HepG2 (cell line): ENCODE data around the gene ENAH. TPM values are rescaled to one million over a fixed set of nuclear protein-coding genes. Genes with fewer than 3 reads are reported as not detected.

Experiments used
- ARNT2 ChIP-seq: sonication (generic); formaldehyde crosslinking; IDR thresholded peaks from 2 replicates; pipeline ENCODE4 v1.8.0; 2022; ENCODE audit warnings: mild to moderate bottlenecking, low read depth, missing genetic modification reagents, moderate library complexity
- KIAA2018 ChIP-seq: sonication (generic); formaldehyde crosslinking; IDR thresholded peaks from 2 replicates; pipeline ENCODE4 v1.5.0; 2020; ENCODE audit warnings: mild to moderate bottlenecking, missing genetic modification reagents, borderline replicate concordance
- MLLT10 ChIP-seq: sonication (generic); formaldehyde crosslinking; IDR thresholded peaks from 2 replicates; pipeline ENCODE4 v1.4.0; 2020; ENCODE audit warnings: missing genetic modification reagents
- NR2F1 ChIP-seq, 2 experiments: fragments of 450-650 bp in 1 of 2; formaldehyde crosslinking in 1 of 2; IDR thresholded peaks; 2 replicates each; pipeline versions ENCODE4 v1.5.0 to v1.6.1; 2016 to 2020; ENCODE audit warnings: mild to moderate bottlenecking in 1 of 2, missing compliant biosample characterization in 1 of 2, missing genetic modification reagents in 1 of 2, moderate library complexity in 1 of 2
- PHF20 ChIP-seq: sonication (generic); formaldehyde crosslinking; IDR thresholded peaks from 2 replicates; pipeline ENCODE4 v1.5.0; 2020; ENCODE audit warnings: mild to moderate bottlenecking, missing genetic modification reagents
- RFXANK ChIP-seq: IDR thresholded peaks from 2 replicates; pipeline ENCODE4 v1.6.1; 2016
- SCMH1 ChIP-seq: sonication (generic); formaldehyde crosslinking; IDR thresholded peaks from 2 replicates; pipeline ENCODE4 v1.9.0; 2021; ENCODE audit warnings: missing genetic modification reagents, mild to moderate bottlenecking, borderline replicate concordance
- SNAPC2 ChIP-seq: sonication (generic); formaldehyde crosslinking; IDR thresholded peaks from 2 replicates; pipeline ENCODE4 v1.8.1; 2022; ENCODE audit warnings: mild to moderate bottlenecking, missing genetic modification reagents
- SRY ChIP-seq: sonication (generic); formaldehyde crosslinking; IDR thresholded peaks from 2 replicates; pipeline ENCODE4 v1.8.0; 2022; ENCODE audit warnings: mild to moderate bottlenecking, missing genetic modification reagents
- ZKSCAN1 ChIP-seq: fragments of 150-350 bp; IDR thresholded peaks from 2 replicates; pipeline ENCODE4 v1.6.1; 2014; ENCODE audit warnings: low read length
- ZNF143 ChIP-seq: sonication (generic); formaldehyde crosslinking; IDR thresholded peaks from 2 replicates; pipeline ENCODE4 v1.4.0; 2020; ENCODE audit warnings: missing genetic modification reagents
- ZNF354B ChIP-seq: sonication (generic); formaldehyde crosslinking; IDR thresholded peaks from 2 replicates; pipeline ENCODE4 v1.8.0; 2022; ENCODE audit warnings: mild to moderate bottlenecking, missing genetic modification reagents
- ZNF543 ChIP-seq: sonication (generic); formaldehyde crosslinking; IDR thresholded peaks from 2 replicates; pipeline ENCODE4 v1.4.0; 2020; ENCODE audit warnings: mild to moderate bottlenecking, missing genetic modification reagents
- ZNF646 ChIP-seq: sonication (generic); formaldehyde crosslinking; IDR thresholded peaks from 2 replicates; pipeline ENCODE4 v1.9.0; 2021; ENCODE audit warnings: mild to moderate bottlenecking, missing genetic modification reagents
- ZNF776 ChIP-seq: sonication (generic); formaldehyde crosslinking; IDR thresholded peaks from 2 replicates; pipeline ENCODE4 v1.4.0; 2020; ENCODE audit warnings: mild to moderate bottlenecking, missing genetic modification reagents
- ZNF792 ChIP-seq: IDR thresholded peaks from 2 replicates; pipeline ENCODE4 v1.6.1; 2016
- ZSCAN22 ChIP-seq: sonication (generic); formaldehyde crosslinking; IDR thresholded peaks from 2 replicates; pipeline ENCODE4 v1.4.0; 2020; ENCODE audit warnings: mild to moderate bottlenecking, missing genetic modification reagents
- ZSCAN25 ChIP-seq: sonication (generic); formaldehyde crosslinking; IDR thresholded peaks from 2 replicates; pipeline ENCODE4 v1.8.0; 2022; ENCODE audit warnings: mild to moderate bottlenecking, missing genetic modification reagents
- polyA plus RNA-seq, 8 experiments: library from polyadenylated mRNA; depleted of rRNA in 3 of 8; stranded (reverse) in 7 of 8; unstranded in 1 of 8; fragments of >200 nt; fragmentation: Illumina TruSeq in 4 of 8; extraction: Trizol in 4 of 8; gene quantifications; 2 replicates each; pipeline versions ENCODE4 v1.2.1 to v1.2.3, GENCODE V29; 2011 to 2016; ENCODE audit warnings: low read depth in 4 of 8, missing spikeins in 1 of 8, mixed read lengths in 1 of 8; ENCODE audit not compliant: insufficient read depth in 1 of 8
- total RNA-seq, 5 experiments: library from RNA; depleted of rRNA; stranded (reverse); fragments of >200 nt; fragmentation: Illumina TruSeq; extraction: Trizol; gene quantifications; 2 replicates each; pipeline ENCODE4 v1.2.3, GENCODE V29; 2016; ENCODE audit warnings: low read depth in 1 of 5

The ENAH gene
- total and polyA plus RNA-seq, 2 of the 13 experiments (the other 11 are each of a cell fraction or from before 2014, with no cell fraction given), result 22.1 to 58.3 TPM

GRCh38 chr1:225694151-225694603, 41.3 kb upstream of the ENAH start (continued):
- TF ChIP-seq KIAA2018 (CRISPR knock-in tag) (no peak), ZSCAN25 (CRISPR knock-in tag) (no peak), PHF20 (no peak), ARNT2 (CRISPR knock-in tag) (no peak), ZNF646 (CRISPR knock-in tag) (no peak), ZSCAN22 (CRISPR knock-in tag) (no peak), NR2F1 (CRISPR knock-in tag; IDR thresholded peaks at IDR 0.05) (peak in 1 of 2 experiments; percentile 80; a peak in 2 of 4 replicates), SCMH1 (no peak), MLLT10 (CRISPR knock-in tag) (no peak), ZKSCAN1 (no peak), ZNF143 (CRISPR knock-in tag) (no peak), ZNF776 (CRISPR knock-in tag) (no peak), ZNF543 (CRISPR knock-in tag) (no peak), ZNF354B (CRISPR knock-in tag) (no peak), SRY (CRISPR knock-in tag) (no peak), ZNF792 (CRISPR knock-in tag) (peak; percentile 60; the same call in 1 of the 2 replicates), RFXANK (no peak), SNAPC2 (CRISPR knock-in tag) (no peak)
